SK-N-SH treated with all-trans-retinoic acid at 6 μM for 48 hours (cell line): ENCODE measurements around the gene PRELID3B.

Experiments used
- ARNTL ChIP-seq: fragments of 450-650 bp; formaldehyde crosslinking; IDR thresholded peaks from 2 replicates; pipeline ENCODE4 v1.5.0; 2020; ENCODE audit warnings: low read depth, mild to moderate bottlenecking, moderate library complexity, borderline replicate concordance
- GLIS3 ChIP-seq: fragments of 250-450 bp; sonication (Bioruptor Pico); IDR thresholded peaks from 2 replicates; pipeline ENCODE4 v1.5.0; 2020; ENCODE audit warnings: mild to moderate bottlenecking, moderate library complexity
- TF ChIP-seq, protein P1 (sequence below): fragments of 250-450 bp; sonication (Bioruptor Pico); IDR thresholded peaks from 2 replicates; pipeline ENCODE4 v1.8.0; 2020; ENCODE audit warnings: mild to moderate bottlenecking, moderate library complexity, borderline replicate concordance

DNA sequence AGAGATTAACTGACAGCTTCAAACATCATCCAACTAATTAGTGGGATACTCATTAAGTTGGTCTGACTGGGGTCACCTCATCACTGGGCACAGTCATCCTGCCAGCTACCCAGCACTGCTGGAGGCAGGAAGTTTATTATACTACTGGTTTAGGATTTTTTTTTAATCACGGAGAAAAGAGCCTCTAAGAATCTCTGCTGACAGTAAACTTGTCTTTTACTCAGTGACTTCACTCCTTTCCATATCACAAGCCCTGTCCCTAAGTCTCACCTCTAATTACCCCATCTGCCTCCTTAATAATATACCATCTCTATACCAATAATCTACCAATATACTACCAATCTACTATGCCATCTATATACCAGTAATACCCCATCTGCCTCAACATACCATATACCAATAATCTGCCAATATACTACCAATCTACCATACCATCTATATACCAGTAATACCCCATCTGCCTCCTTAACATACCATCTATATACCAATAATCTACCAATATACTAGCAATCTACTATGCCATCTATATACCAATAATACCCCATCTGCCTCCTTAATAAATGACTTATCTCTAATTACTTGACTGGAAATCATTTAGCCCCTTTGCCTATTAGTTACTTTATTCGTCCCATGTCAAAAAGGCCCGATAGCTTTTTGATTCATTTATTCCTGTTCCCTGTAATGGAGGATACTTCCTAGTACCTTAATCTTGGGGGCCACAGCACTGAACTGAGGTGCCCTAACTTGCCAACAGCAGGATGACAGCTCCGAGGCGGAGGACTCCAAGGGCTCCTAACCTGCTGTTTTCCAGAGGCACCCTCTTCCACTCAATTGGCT is 15.5 kb downstream of the PRELID3B start:
- TF ChIP-seq ARNTL (CRISPR knock-in tag) (no peak), GLIS3 (CRISPR knock-in tag) (no peak)
- TF ChIP-seq, protein P1, sequence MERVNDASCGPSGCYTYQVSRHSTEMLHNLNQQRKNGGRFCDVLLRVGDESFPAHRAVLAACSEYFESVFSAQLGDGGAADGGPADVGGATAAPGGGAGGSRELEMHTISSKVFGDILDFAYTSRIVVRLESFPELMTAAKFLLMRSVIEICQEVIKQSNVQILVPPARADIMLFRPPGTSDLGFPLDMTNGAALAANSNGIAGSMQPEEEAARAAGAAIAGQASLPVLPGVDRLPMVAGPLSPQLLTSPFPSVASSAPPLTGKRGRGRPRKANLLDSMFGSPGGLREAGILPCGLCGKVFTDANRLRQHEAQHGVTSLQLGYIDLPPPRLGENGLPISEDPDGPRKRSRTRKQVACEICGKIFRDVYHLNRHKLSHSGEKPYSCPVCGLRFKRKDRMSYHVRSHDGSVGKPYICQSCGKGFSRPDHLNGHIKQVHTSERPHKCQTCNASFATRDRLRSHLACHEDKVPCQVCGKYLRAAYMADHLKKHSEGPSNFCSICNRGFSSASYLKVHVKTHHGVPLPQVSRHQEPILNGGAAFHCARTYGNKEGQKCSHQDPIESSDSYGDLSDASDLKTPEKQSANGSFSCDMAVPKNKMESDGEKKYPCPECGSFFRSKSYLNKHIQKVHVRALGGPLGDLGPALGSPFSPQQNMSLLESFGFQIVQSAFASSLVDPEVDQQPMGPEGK (CRISPR knock-in tag): no peak
